Chondrocyte (in vitro differentiated cells): ENCODE data around the gene SUN1. TPM values are rescaled to one million over a fixed set of nuclear protein-coding genes. Genes with fewer than 3 reads are reported as not detected.
"Not testable (repeated sequence)": the region's sequence is repeated elsewhere in the genome, so short reads cannot be mapped to it uniquely, and the experiment has no call there.

ENCODE experiments used
- DNase-seq: peaks from one replicate; pipeline ENCODE4 v3.0.0; 2021; ENCODE audit warnings: mixed read lengths, low spot score
- H3K27ac Mint-ChIP-seq: one replicate; pipeline ENCODE4 v1.8.0; 2021; ENCODE audit warnings: mild to moderate bottlenecking, moderate library complexity, mixed read lengths; ENCODE audit not compliant: unreplicated experiment
- H3K27me3 Mint-ChIP-seq: 2 replicates; pipeline ENCODE4 v1.8.0; 2021; ENCODE audit warnings: low read depth, mixed read lengths
- H3K36me3 Mint-ChIP-seq: 2 replicates; pipeline ENCODE4 v1.8.0; 2021; ENCODE audit warnings: low read depth, mixed read lengths
- H3K4me1 Mint-ChIP-seq: 2 replicates; pipeline ENCODE4 v1.8.0; 2021; ENCODE audit warnings: low read depth, mild to moderate bottlenecking, mixed read lengths
- H3K4me3 Mint-ChIP-seq: one replicate; pipeline ENCODE4 v1.8.0; 2021; ENCODE audit warnings: mild to moderate bottlenecking, moderate library complexity, mixed read lengths; ENCODE audit not compliant: unreplicated experiment
- H3K9me3 Mint-ChIP-seq: 2 replicates; pipeline ENCODE4 v1.8.0; 2021; ENCODE audit warnings: low read depth, mixed read lengths
- total RNA-seq: library from RNA; stranded (reverse); gene quantifications from 3 replicates; pipeline ENCODE4 v1.2.1, GENCODE V29; 2021
- TF ChIP-seq, protein P1 (sequence below): fragments of 200-600 bp; sonication (generic); IDR thresholded peaks from 2 replicates; pipeline ENCODE4 v1.5.0; 2021; ENCODE audit warnings: antibody characterized with exemption, mild to moderate bottlenecking, moderate library complexity

The SUN1 gene
- total RNA-seq, 1 donor from 2014 or later: 134 TPM

DNA sequence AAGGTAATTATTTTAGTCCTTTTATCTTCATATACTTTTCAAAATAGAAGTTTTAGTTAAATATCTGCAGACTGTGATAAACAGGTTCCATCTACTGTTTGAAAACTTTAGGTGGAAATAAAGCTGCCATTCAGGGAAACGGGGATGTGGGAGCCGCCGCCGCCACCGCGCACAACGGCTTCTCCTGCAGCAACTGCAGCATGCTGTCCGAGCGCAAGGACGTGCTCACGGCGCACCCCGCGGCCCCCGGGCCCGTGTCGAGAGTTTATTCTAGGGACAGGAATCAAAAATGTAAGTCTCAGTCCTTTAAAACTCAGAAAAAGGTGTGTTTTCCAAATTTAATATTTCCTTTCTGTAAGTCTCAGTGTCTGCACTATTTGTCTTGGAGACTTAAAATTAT, 11.0 kb downstream of the SUN1 start:
- H3K27me3 Mint-ChIP-seq: no peaks in the 10 kb centered on the region
- H3K4me3 Mint-ChIP-seq: no peak overlapping the region
- no peak overlapping the region for H3K27ac Mint-ChIP-seq
- peaks cover 28% of the 10 kb centered on the region for H3K36me3 Mint-ChIP-seq
- DNase-seq: peak; percentile 51
- no peaks in the 10 kb centered on the region for H3K9me3 Mint-ChIP-seq
- TF ChIP-seq, protein P1, sequence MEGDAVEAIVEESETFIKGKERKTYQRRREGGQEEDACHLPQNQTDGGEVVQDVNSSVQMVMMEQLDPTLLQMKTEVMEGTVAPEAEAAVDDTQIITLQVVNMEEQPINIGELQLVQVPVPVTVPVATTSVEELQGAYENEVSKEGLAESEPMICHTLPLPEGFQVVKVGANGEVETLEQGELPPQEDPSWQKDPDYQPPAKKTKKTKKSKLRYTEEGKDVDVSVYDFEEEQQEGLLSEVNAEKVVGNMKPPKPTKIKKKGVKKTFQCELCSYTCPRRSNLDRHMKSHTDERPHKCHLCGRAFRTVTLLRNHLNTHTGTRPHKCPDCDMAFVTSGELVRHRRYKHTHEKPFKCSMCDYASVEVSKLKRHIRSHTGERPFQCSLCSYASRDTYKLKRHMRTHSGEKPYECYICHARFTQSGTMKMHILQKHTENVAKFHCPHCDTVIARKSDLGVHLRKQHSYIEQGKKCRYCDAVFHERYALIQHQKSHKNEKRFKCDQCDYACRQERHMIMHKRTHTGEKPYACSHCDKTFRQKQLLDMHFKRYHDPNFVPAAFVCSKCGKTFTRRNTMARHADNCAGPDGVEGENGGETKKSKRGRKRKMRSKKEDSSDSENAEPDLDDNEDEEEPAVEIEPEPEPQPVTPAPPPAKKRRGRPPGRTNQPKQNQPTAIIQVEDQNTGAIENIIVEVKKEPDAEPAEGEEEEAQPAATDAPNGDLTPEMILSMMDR: no peak
- H3K4me1 Mint-ChIP-seq: no peaks in the 10 kb centered on the region

DNA sequence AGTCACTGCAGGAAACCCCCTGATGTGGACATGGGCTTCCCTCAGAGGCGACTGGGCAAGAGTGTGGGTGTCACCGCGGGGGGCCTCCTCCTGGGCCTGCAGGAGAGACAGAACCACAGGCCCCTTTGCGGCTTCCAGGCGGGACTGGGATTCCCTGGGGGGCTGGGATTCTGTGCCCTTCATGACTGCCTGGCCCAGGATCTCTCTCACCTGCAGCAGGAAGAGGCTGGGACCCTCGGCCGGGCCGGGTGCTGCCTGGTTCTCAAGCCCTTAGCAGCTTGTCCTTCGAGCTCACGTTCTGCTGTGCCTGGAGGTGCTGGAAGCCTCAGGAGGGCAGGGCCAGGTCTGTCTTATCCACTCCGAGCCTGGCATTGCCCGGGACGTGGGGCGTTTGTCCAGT, 11.8 kb downstream of the SUN1 start:
- no peaks in the 10 kb centered on the region for H3K4me1 Mint-ChIP-seq

DNA sequence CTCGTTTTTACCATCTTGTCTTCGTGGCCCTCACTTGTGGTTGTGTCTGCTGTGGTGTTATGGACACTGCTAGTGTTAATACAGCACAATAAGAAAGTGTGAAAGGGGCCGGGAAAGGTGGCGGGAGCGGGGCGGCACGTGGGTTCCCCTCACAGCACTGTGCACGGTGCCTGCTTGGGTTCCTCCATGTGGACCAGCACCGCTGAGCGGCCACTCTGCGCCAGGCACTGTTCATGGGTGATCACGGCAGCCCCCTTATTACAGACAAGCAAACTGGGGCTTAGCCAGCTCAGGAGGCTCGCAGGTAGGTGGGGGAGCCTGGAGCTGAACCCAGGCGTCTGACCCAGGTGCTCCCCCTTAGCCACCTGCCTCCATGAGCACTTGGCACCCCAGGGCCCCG, 12.2 kb downstream of the SUN1 start:
- H3K27ac Mint-ChIP-seq: no peak overlapping the region
- H3K27me3 Mint-ChIP-seq: no peaks in the 10 kb centered on the region
- DNase-seq: no peak
- TF ChIP-seq, protein P1: no peak
- H3K36me3 Mint-ChIP-seq: peaks cover 28% of the 10 kb centered on the region
- H3K4me1 Mint-ChIP-seq: no peaks in the 10 kb centered on the region
- H3K4me3 Mint-ChIP-seq: no peak overlapping the region
- H3K9me3 Mint-ChIP-seq: no peaks in the 10 kb centered on the region

More for the DNA sequence above, 11.8 kb downstream of the SUN1 start:
- Mint-ChIP-seq H3K4me3 (no peak overlapping the region), H3K9me3 (no peaks in the 10 kb centered on the region), H3K27me3 (no peaks in the 10 kb centered on the region), H3K36me3 (peaks cover 25% of the 10 kb centered on the region), H3K27ac (no peak overlapping the region)
- TF ChIP-seq, protein P1: no peak
- DNase-seq: no peak

DNA sequence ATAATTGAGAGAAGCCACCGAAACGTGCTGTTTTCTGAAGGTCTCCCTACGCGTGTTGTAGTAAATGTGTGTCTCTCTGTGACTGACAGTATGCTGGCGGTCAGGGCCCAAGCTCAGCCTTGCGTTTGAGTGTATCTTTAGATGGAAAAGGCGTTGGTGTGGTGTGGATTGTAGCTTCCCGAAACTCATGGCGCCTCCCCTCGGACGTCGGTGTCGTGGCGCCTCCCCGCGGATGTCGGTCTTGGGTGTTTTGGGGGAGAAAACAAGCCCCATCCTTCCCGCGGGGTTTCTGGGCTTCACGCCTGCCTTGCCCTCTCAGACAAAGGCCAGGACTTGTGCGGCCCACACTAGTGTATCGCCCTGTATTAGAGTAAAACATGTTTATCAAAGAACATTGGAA, 12.8 kb downstream of the SUN1 start:
- no peaks in the 10 kb centered on the region for H3K27me3 Mint-ChIP-seq
- H3K27ac Mint-ChIP-seq: no peak overlapping the region
- no peak overlapping the region for H3K4me3 Mint-ChIP-seq
- no peaks in the 10 kb centered on the region for H3K4me1 Mint-ChIP-seq
- DNase-seq: no peak
- no peaks in the 10 kb centered on the region for H3K9me3 Mint-ChIP-seq
- TF ChIP-seq, protein P1: no peak
- peaks cover 29% of the 10 kb centered on the region for H3K36me3 Mint-ChIP-seq

DNA sequence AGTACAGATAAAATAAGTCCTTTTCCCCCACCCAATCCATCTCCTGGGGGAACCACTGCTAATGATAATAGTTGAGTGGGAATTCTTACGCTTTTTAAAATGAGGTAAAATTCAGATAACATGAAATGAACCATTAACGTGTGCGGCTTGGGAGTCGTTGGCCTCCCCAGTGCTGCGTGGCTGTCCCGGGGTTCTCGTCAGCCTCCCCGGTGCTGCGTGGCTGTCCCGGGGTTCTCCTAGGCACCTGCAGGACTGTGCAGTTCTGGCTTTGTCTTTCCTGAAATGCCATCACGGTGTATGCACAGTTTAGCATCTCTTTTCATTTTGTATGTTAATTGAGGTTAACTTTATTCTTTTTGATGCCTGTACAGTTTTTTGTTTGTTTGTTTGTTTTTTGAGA, 13.5 kb downstream of the SUN1 start:
- peaks cover 27% of the 10 kb centered on the region for H3K36me3 Mint-ChIP-seq

DNA sequence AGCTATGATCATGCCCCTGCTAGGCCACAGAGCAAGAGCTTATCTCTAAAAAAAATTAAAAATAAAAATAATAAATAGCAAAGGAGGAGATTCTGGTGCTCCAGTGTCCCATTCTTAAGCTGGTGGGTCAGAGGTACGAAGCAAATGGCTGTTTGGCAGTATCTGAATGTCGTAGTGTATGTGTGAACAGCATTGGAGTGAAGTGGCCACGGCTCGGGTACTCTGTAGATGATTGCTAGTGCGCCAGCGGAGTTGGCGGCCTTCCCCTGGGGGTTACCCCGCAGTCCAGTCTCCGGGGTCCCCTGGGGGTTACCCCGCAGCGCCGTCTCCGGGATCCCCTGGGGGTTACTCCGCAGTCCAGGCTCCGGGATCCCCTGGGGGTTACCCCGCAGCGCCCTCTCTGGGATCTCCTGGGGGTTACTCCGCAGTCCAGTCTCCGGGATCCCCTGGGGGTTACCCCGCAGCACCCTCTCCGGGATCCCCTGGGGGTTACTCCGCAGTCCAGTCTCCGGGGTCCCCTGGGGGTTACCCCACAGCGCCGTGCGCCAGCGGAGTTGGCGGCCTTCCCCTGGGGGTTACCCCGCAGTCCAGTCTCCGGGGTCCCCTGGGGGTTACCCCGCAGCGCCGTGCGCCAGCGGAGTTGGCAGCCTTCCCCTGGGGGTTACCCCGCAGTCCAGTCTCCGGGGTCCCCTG, 14.8 kb downstream of the SUN1 start:
- not testable (repeated sequence) for DNase-seq, H3K27ac Mint-ChIP-seq, H3K4me1 Mint-ChIP-seq, H3K4me3 Mint-ChIP-seq, H3K27me3 Mint-ChIP-seq, H3K9me3 Mint-ChIP-seq
- peaks cover 24% of the 10 kb centered on the region for H3K36me3 Mint-ChIP-seq

More for the DNA sequence above, 13.5 kb downstream of the SUN1 start:
- Mint-ChIP-seq H3K4me3 (no peak overlapping the region), H3K9me3 (no peaks in the 10 kb centered on the region), H3K4me1 (no peaks in the 10 kb centered on the region), H3K27ac (no peak overlapping the region), H3K27me3 (no peaks in the 10 kb centered on the region)
- TF ChIP-seq, protein P1: no peak
- no peak for DNase-seq

DNA sequence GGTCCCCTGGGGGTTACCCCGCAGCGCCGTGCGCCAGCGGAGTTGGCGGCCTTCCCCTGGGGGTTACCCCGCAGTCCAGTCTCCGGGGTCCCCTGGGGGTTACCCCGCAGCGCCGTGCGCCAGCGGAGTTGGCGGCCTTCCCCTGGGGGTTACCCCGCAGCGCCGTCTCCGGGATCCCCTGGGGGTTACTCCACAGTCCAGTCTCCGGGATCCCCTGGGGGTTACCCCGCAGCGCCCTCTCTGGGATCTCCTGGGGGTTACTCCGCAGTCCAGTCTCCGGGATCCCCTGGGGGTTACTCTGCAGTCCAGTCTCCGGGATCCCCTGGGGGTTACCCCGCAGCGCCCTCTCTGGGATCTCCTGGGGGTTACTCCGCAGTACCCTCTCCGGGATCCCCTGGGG, 15.5 kb downstream of the SUN1 start:
- H3K36me3 Mint-ChIP-seq: peaks cover 21% of the 10 kb centered on the region
- H3K4me1 Mint-ChIP-seq, H3K9me3 Mint-ChIP-seq: not testable (repeated sequence)

More for the DNA sequence above, 15.5 kb downstream of the SUN1 start:
- H3K27ac Mint-ChIP-seq, DNase-seq, H3K27me3 Mint-ChIP-seq, H3K4me3 Mint-ChIP-seq: not testable (repeated sequence)
